ENCODE results near the gene GOT1.

The GOT1 gene

GRCh38 chr10:99369126-99369525 lies 61.3 kb downstream of the GOT1 start:
- Mint-ChIP-seq H3K36me3 (ENCODE audit: low read depth) (no peaks in the 10 kb centered on the region), H3K4me1 (ENCODE audit: low read depth) (peaks cover 7% of the 10 kb centered on the region), H3K9me3 (no peaks in the 10 kb centered on the region), H3K4me3 (no peak overlapping the region), H3K27ac (no peak overlapping the region), H3K27me3 (ENCODE audit: low read depth) (peaks cover 83% of the 10 kb centered on the region)

- no peak overlapping the region for H3K27ac Mint-ChIP-seq
- no peaks in the 10 kb centered on the region for H3K36me3 Mint-ChIP-seq (ENCODE audit: low read depth)
- H3K4me3 Mint-ChIP-seq = no peak overlapping the region
- peaks cover 7% of the 10 kb centered on the region for H3K4me1 Mint-ChIP-seq (ENCODE audit: low read depth)
- no peaks in the 10 kb centered on the region for H3K9me3 Mint-ChIP-seq
- H3K27me3 Mint-ChIP-seq (ENCODE audit: low read depth) = peaks cover 78% of the 10 kb centered on the region
Measured at GRCh38 chr10:99368646-99369045, 61.8 kb downstream of the GOT1 start.

- Mint-ChIP-seq H3K27me3 (ENCODE audit: low read depth) (peaks cover 63% of the 10 kb centered on the region), H3K27ac (no peak overlapping the region), H3K36me3 (ENCODE audit: low read depth) (no peaks in the 10 kb centered on the region), H3K9me3 (no peaks in the 10 kb centered on the region), H3K4me3 (no peak overlapping the region), H3K4me1 (ENCODE audit: low read depth) (peaks cover 7% of the 10 kb centered on the region)
Measured at GRCh38 chr10:99366666-99367065, 63.8 kb downstream of the GOT1 start.

- Mint-ChIP-seq H3K27ac (no peak overlapping the region), H3K4me1 (ENCODE audit: low read depth) (peaks cover 2% of the 10 kb centered on the region), H3K36me3 (ENCODE audit: low read depth) (no peaks in the 10 kb centered on the region), H3K9me3 (no peaks in the 10 kb centered on the region), H3K4me3 (no peak overlapping the region), H3K27me3 (ENCODE audit: low read depth) (peaks cover 57% of the 10 kb centered on the region)
Measured at GRCh38 chr10:99365736-99366135, 64.7 kb downstream of the GOT1 start.

- Mint-ChIP-seq H3K27me3 (ENCODE audit: low read depth) (peaks cover 59% of the 10 kb centered on the region), H3K9me3 (no peaks in the 10 kb centered on the region), H3K4me3 (no peak overlapping the region)
Measured at GRCh38 chr10:99365311-99365710, 65.1 kb downstream of the GOT1 start.

GRCh38 chr10:99364125-99364524 lies 66.3 kb downstream of the GOT1 start:
- Mint-ChIP-seq H3K36me3 (ENCODE audit: low read depth) (no peaks in the 10 kb centered on the region), H3K9me3 (no peaks in the 10 kb centered on the region), H3K27ac (no peak overlapping the region), H3K27me3 (ENCODE audit: low read depth) (peaks cover 50% of the 10 kb centered on the region), H3K4me3 (no peak overlapping the region), H3K4me1 (ENCODE audit: low read depth) (peaks cover 2% of the 10 kb centered on the region)

More at GRCh38 chr10:99365311-99365710, 65.1 kb downstream of the GOT1 start:
- Mint-ChIP-seq H3K36me3 (ENCODE audit: low read depth) (no peaks in the 10 kb centered on the region), H3K4me1 (ENCODE audit: low read depth) (peaks cover 2% of the 10 kb centered on the region), H3K27ac (no peak overlapping the region)

GRCh38 chr10:99360934-99361333 lies 69.5 kb downstream of the GOT1 start:
- Mint-ChIP-seq H3K27me3 (ENCODE audit: low read depth) (peaks cover 27% of the 10 kb centered on the region), H3K4me3 (no peak overlapping the region), H3K36me3 (ENCODE audit: low read depth) (no peaks in the 10 kb centered on the region), H3K27ac (no peak overlapping the region), H3K4me1 (ENCODE audit: low read depth) (no peaks in the 10 kb centered on the region), H3K9me3 (no peaks in the 10 kb centered on the region)

GRCh38 chr10:99358101-99358500 lies 72.3 kb downstream of the GOT1 start:
- Mint-ChIP-seq H3K4me1 (ENCODE audit: low read depth) (no peaks in the 10 kb centered on the region), H3K36me3 (ENCODE audit: low read depth) (no peaks in the 10 kb centered on the region), H3K27ac (no peak overlapping the region), H3K4me3 (no peak overlapping the region), H3K27me3 (ENCODE audit: low read depth) (peaks cover 29% of the 10 kb centered on the region), H3K9me3 (no peaks in the 10 kb centered on the region)

- Mint-ChIP-seq H3K27me3 (ENCODE audit: low read depth) (peaks cover 30% of the 10 kb centered on the region), H3K36me3 (ENCODE audit: low read depth) (no peaks in the 10 kb centered on the region), H3K4me3 (no peak overlapping the region), H3K9me3 (no peaks in the 10 kb centered on the region), H3K4me1 (ENCODE audit: low read depth) (no peaks in the 10 kb centered on the region), H3K27ac (no peak overlapping the region)
Measured at GRCh38 chr10:99357691-99358090, 72.7 kb downstream of the GOT1 start.

- no peak overlapping the region for H3K27ac Mint-ChIP-seq
- H3K4me3 Mint-ChIP-seq = no peak overlapping the region
- no peaks in the 10 kb centered on the region for H3K4me1 Mint-ChIP-seq (ENCODE audit: low read depth)
- H3K9me3 Mint-ChIP-seq = no peaks in the 10 kb centered on the region
- peaks cover 33% of the 10 kb centered on the region for H3K27me3 Mint-ChIP-seq (ENCODE audit: low read depth)
- no peaks in the 10 kb centered on the region for H3K36me3 Mint-ChIP-seq (ENCODE audit: low read depth)
Measured at GRCh38 chr10:99353182-99353581, 77.2 kb downstream of the GOT1 start.

GRCh38 chr10:99347672-99348071 lies 82.8 kb downstream of the GOT1 start:
- peaks cover 12% of the 10 kb centered on the region for H3K27me3 Mint-ChIP-seq (ENCODE audit: low read depth)
- no peaks in the 10 kb centered on the region for H3K36me3 Mint-ChIP-seq (ENCODE audit: low read depth)
- no peak overlapping the region for H3K27ac Mint-ChIP-seq
- no peak overlapping the region for H3K4me3 Mint-ChIP-seq
- H3K4me1 Mint-ChIP-seq (ENCODE audit: low read depth) = no peaks in the 10 kb centered on the region
- H3K9me3 Mint-ChIP-seq = no peaks in the 10 kb centered on the region

Measured in T-helper 1 cell treated with Interleukin-12 subunit alpha and Interleukin-12 subunit beta and Interleukin-4 antibody, amounts not matched to agents 30 μg/mL and 1 μg/mL, for 36 hours (primary cell).